Esophagus muscularis mucosa (tissue), 4 donors: Measurements from ENCODE around the gene ACSL5. TPM values are rescaled to one million over a fixed set of nuclear protein-coding genes. Genes with fewer than 3 reads are reported as not detected.
A peak's percentile ranks its signal among the peaks of the same experiment; 100 is the strongest.

Experiments
- DNase-seq: peaks from one replicate; pipeline ENCODE4 v3.0.0-alpha.2; 2017; ENCODE audit errors: extremely low spot score
- H3K27ac ChIP-seq, 4 donors: fragments of 200-600 bp; sonication (generic); replicated peaks in 1 of 4; 1 replicate in 3 of 4; 2 replicates in 1 of 4; pipeline ENCODE4 v1.5.1; 2016 to 2019; ENCODE audit warnings: mild to moderate bottlenecking in 1 of 4
- H3K27me3 ChIP-seq, 4 donors: fragments of 200-600 bp; sonication (generic); one replicate each; pipeline versions ENCODE4 v1.5.1 to v1.6.0; 2016 to 2019
- H3K36me3 ChIP-seq, 4 donors: fragments of 200-600 bp; sonication (generic); one replicate each; pipeline ENCODE4 v1.5.1; 2016 to 2019
- H3K4me1 ChIP-seq, 4 donors: fragments of 200-600 bp; sonication (generic); one replicate each; pipeline ENCODE4 v1.5.1; 2016 to 2019
- H3K4me3 ChIP-seq, 4 donors: fragments of 200-600 bp; sonication (generic); 1 replicate in 2 of 4; 2 replicates in 2 of 4; pipeline ENCODE4 v1.5.1; 2016 to 2019; ENCODE audit warnings: mild to moderate bottlenecking in 4 of 4, moderate library complexity in 1 of 4
- H3K9me3 ChIP-seq, 4 donors: fragments of 200-600 bp; sonication (generic); 1 replicate in 3 of 4; 2 replicates in 1 of 4; pipeline ENCODE4 v1.5.1; 2016 to 2019
- CTCF ChIP-seq, 3 experiments: fragments of 200-600 bp in 2 of 3; fragments of 450-650 bp in 1 of 3; sonication (generic) in 2 of 3; IDR thresholded peaks; one replicate each; pipeline ENCODE4 v1.5.1; 2017 to 2019; ENCODE audit warnings: antibody characterized with exemption in 3 of 3, mild to moderate bottlenecking in 2 of 3, moderate library complexity in 1 of 3
- EP300 ChIP-seq: sonication (generic); formaldehyde crosslinking; IDR thresholded peaks from one replicate; pipeline ENCODE4 v1.6.1; 2017; ENCODE audit warnings: antibody characterized with exemption
- POLR2A ChIP-seq: fragments of 450-650 bp; IDR thresholded peaks from one replicate; pipeline ENCODE4 v1.6.1; 2017; ENCODE audit warnings: antibody characterized with exemption, moderate library complexity, mild to moderate bottlenecking, low read depth
- POLR2AphosphoS5 ChIP-seq, 2 donors: sonication (generic); formaldehyde crosslinking; IDR thresholded peaks; one replicate each; pipeline ENCODE4 v1.6.1; 2017; ENCODE audit warnings: antibody characterized with exemption in 2 of 2
- WGBS: methylation state at CpG from one replicate; pipeline ENCODE4 v1.1.5; 2018; 5-methylcytosine and 5-hydroxymethylcytosine counted together
- intact Hi-C: fragments of 100-400 bp; cut with DNase I; formaldehyde crosslinking; loops from one replicate; pipeline ENCODE4 v1.15.1; 2023
- total RNA-seq, 4 donors: library from RNA; depleted of rRNA; stranded (reverse); fragments of >200 nt; gene quantifications; one replicate each; pipeline versions ENCODE4 v1.1.0 to v1.2.1, GENCODE V29; 2016

ACSL5 gene
- total RNA-seq, 4 donors from 2014 or later: 6.2 to 11.2 (median 10.8) TPM

- intact Hi-C loops: no loop called here
- no peak for DNase-seq
- Histone ChIP-seq H3K36me3 (no peaks in the 10 kb centered on the region), H3K4me3 (no peak overlapping the region), H3K27me3 (no peaks in the 10 kb centered on the region), H3K4me1 (peaks cover 0 to 12% (median 2%) of the 10 kb centered on the region in 4 donors), H3K27ac (no peak overlapping the region), H3K9me3 (no peaks in the 10 kb centered on the region)
- no peak for TF ChIP-seq POLR2AphosphoS5 (IDR thresholded peaks at IDR 0.05)
- no peak for TF ChIP-seq POLR2A
- peak; percentile 6 to 20 (median 15) for TF ChIP-seq CTCF (IDR thresholded peaks at IDR 0.05)
- no peak for TF ChIP-seq EP300
- 76% methylated on average over 3 of the region's 3 CpGs for WGBS
These were observed 101.8 kb downstream of the ACSL5 start for GRCh38 chr10:112475575-112476218.

Other genes with a start within 250 kb of the ACSL5 start
- 1 to 10 TPM; 4.5 to 7.2 (median 6.5) TPM for gene GPAM, start 190.4 kb upstream of the ACSL5 start, total RNA-seq
- gene TECTB, start 90.7 kb upstream of the ACSL5 start, total RNA-seq: under 1 TPM in 1 of 4 donors, not detected in 3; 0.06 TPM
- gene ZDHHC6, start 72.8 kb downstream of the ACSL5 start, total RNA-seq: 10 to 100 TPM; 15.6 to 21.2 (median 17.3) TPM
- gene VTI1A, start 73.1 kb downstream of the ACSL5 start, total RNA-seq: 10 to 100 TPM; 27.6 to 42.7 (median 33.8) TPM